ENCODE results near the gene MPST. TPM values are rescaled to one million over a fixed set of nuclear protein-coding genes. Genes with fewer than 3 reads are reported as not detected.

Gene MPST
- total and polyA plus RNA-seq, 2 donors from 2014 or later, result 44.4 to 167 TPM

DNA sequence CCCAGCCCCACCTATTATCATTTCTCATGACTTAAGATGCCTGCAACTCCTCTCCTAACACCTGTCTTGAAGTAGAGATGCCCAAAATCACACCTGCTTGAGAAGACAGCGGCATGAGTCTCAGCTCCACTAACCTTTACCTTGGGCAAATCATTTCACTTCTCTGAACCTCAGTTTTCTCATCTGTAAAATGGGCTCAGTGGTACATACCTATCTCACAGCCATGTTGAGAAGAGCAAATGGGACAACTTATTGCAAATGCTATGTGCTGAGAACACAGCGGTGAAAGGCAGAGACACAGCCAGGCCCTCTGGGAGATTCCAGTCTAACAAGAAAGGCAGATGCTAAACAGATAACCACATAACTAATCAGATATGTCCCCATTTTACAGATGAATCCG is 8.1 kb upstream of the MPST start:
- TF ChIP-seq, protein P1, sequence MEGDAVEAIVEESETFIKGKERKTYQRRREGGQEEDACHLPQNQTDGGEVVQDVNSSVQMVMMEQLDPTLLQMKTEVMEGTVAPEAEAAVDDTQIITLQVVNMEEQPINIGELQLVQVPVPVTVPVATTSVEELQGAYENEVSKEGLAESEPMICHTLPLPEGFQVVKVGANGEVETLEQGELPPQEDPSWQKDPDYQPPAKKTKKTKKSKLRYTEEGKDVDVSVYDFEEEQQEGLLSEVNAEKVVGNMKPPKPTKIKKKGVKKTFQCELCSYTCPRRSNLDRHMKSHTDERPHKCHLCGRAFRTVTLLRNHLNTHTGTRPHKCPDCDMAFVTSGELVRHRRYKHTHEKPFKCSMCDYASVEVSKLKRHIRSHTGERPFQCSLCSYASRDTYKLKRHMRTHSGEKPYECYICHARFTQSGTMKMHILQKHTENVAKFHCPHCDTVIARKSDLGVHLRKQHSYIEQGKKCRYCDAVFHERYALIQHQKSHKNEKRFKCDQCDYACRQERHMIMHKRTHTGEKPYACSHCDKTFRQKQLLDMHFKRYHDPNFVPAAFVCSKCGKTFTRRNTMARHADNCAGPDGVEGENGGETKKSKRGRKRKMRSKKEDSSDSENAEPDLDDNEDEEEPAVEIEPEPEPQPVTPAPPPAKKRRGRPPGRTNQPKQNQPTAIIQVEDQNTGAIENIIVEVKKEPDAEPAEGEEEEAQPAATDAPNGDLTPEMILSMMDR (IDR thresholded peaks at IDR 0.05; ENCODE audit: borderline replicate concordance, extremely low read depth, insufficient read depth), result no peak
- peaks cover 0 to 7% (median 5%) of the 10 kb centered on the region in 3 donors for H3K4me1 ChIP-seq (ENCODE audit: control insufficient read depth in 2 of 3, insufficient read depth in 2 of 3, low read depth in 1 of 3, low read length in 3 of 3)
- no peak overlapping the region for H3K4me3 ChIP-seq (ENCODE audit: low read length in 3 of 3)
- peak in 1 of 5 donors; percentile 8 for DNase-seq
- no peak overlapping the region for H3K27ac ChIP-seq (ENCODE audit: low read depth in 2 of 2, low read length in 2 of 2)
- H3K27me3 ChIP-seq (ENCODE audit: control insufficient read depth, insufficient read depth, low read length), result no peaks in the 10 kb centered on the region
- FAIRE-seq, result no peak
- no peaks in the 10 kb centered on the region for H3K9me3 ChIP-seq (ENCODE audit: control insufficient read depth in 2 of 3, insufficient read depth in 1 of 3, low read length in 3 of 3)
- intact Hi-C loops (cut with DNase I), result no loop called here
- H3K9ac ChIP-seq (ENCODE audit: low read length in 3 of 3), result no peak overlapping the region
- no peaks in the 10 kb centered on the region for H3K36me3 ChIP-seq (ENCODE audit: control insufficient read depth in 2 of 3, insufficient read depth in 3 of 3, low read length in 3 of 3)

GRCh38 chr22:37012262-37012904 is 7.2 kb upstream of the MPST start:
- peaks cover 0 to 7% (median 5%) of the 10 kb centered on the region in 3 donors for H3K4me1 ChIP-seq (ENCODE audit: control insufficient read depth in 2 of 3, insufficient read depth in 2 of 3, low read depth in 1 of 3, low read length in 3 of 3)

DNA sequence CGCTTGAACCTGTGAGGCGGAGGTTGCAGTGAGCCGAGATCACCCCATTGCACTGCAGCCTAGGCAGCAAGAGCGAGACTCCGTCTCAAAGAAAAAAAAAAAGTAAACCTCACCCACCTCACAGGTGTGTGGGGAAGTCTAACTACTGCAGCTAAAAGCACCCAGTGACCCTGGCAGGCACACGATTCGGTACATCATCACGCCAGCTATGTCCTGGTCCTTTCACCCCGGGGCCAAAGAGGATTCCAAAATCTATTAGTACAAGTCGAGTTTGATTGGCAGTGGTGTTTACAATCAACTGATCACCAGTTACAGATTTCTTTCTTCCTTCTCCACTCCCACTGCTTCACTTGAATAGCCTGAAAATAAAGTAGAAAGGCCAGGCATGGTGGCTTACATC is 6.6 kb upstream of the MPST start:
- intact Hi-C loops (cut with DNase I), result no loop called here
- Histone ChIP-seq H3K27ac (ENCODE audit: low read depth in 2 of 2, low read length in 2 of 2) (no peak overlapping the region), H3K9me3 (ENCODE audit: control insufficient read depth in 2 of 3, insufficient read depth in 1 of 3, low read length in 3 of 3) (no peaks in the 10 kb centered on the region), H3K4me3 (ENCODE audit: low read length in 3 of 3) (no peak overlapping the region), H3K9ac (ENCODE audit: low read length in 3 of 3) (no peak overlapping the region), H3K27me3 (ENCODE audit: control insufficient read depth, insufficient read depth, low read length) (no peaks in the 10 kb centered on the region), H3K4me1 (ENCODE audit: control insufficient read depth in 2 of 3, insufficient read depth in 2 of 3, low read depth in 1 of 3, low read length in 3 of 3) (peaks cover 0 to 8% (median 7%) of the 10 kb centered on the region in 3 donors), H3K36me3 (ENCODE audit: control insufficient read depth in 2 of 3, insufficient read depth in 3 of 3, low read length in 3 of 3) (no peaks in the 10 kb centered on the region)
- TF ChIP-seq, protein P1 (IDR thresholded peaks at IDR 0.05; ENCODE audit: borderline replicate concordance, extremely low read depth, insufficient read depth), result no peak
- no peak for FAIRE-seq
- peak in 1 of 5 donors; percentile 4 for DNase-seq

More at GRCh38 chr22:37012262-37012904, 7.2 kb upstream of the MPST start:
- DNase-seq (peak in 1 of 5 donors; percentile 46), FAIRE-seq (no peak)
- no peaks in the 10 kb centered on the region for H3K36me3 ChIP-seq (ENCODE audit: control insufficient read depth in 2 of 3, insufficient read depth in 3 of 3, low read length in 3 of 3)
- no peak overlapping the region for H3K9ac ChIP-seq (ENCODE audit: low read length in 3 of 3)
- H3K27me3 ChIP-seq (ENCODE audit: control insufficient read depth, insufficient read depth, low read length), result no peaks in the 10 kb centered on the region
- H3K9me3 ChIP-seq (ENCODE audit: control insufficient read depth in 2 of 3, insufficient read depth in 1 of 3, low read length in 3 of 3), result no peaks in the 10 kb centered on the region
- H3K27ac ChIP-seq (ENCODE audit: low read depth in 2 of 2, low read length in 2 of 2), result peak overlapping the region in 1 of 2 donors; percentile 17
- intact Hi-C loops (cut with DNase I), result no loop called here
- TF ChIP-seq, protein P1 (IDR thresholded peaks at IDR 0.05; ENCODE audit: borderline replicate concordance, extremely low read depth, insufficient read depth), result no peak
- H3K4me3 ChIP-seq (ENCODE audit: low read length in 3 of 3), result no peak overlapping the region

Data from kidney (tissue), 14 donors.